Measurements from ENCODE around the gene ING2.
A peak's percentile ranks its signal among the peaks of the same experiment; 100 is the strongest.

ING2 gene

GRCh38 chr4:183499801-183500200, 5.1 kb upstream of the ING2 start:
- no peak for DNase-seq (ENCODE audit: low read depth)

DNA sequence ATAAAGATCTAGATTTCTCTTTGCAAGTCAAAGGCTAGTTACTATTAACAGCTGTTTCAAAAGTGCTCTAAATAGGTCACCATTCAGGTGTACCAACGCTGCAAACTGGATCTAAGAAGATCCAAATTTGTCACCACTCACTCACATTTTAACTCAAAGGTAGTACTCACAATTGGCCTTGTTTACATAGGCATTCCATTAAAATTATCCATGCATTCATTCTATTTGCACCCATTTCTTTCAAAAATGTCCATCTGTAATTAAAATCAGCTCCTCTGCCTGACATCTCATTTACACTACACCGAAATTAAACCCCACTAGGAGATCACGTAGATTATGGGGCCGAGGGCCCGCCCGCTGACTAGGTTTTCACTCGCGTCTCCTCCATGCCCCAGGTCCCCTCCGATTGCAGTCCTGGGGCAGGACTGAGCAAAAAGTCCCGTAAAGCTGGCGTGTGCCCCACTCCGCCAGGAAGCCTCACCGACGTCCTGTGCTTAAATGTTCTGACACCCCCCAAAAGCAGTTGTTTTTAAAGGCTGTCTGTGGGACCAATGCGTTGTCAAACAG, 1.3 kb upstream of the ING2 start:
- no peak for DNase-seq (ENCODE audit: low read depth)

DNA sequence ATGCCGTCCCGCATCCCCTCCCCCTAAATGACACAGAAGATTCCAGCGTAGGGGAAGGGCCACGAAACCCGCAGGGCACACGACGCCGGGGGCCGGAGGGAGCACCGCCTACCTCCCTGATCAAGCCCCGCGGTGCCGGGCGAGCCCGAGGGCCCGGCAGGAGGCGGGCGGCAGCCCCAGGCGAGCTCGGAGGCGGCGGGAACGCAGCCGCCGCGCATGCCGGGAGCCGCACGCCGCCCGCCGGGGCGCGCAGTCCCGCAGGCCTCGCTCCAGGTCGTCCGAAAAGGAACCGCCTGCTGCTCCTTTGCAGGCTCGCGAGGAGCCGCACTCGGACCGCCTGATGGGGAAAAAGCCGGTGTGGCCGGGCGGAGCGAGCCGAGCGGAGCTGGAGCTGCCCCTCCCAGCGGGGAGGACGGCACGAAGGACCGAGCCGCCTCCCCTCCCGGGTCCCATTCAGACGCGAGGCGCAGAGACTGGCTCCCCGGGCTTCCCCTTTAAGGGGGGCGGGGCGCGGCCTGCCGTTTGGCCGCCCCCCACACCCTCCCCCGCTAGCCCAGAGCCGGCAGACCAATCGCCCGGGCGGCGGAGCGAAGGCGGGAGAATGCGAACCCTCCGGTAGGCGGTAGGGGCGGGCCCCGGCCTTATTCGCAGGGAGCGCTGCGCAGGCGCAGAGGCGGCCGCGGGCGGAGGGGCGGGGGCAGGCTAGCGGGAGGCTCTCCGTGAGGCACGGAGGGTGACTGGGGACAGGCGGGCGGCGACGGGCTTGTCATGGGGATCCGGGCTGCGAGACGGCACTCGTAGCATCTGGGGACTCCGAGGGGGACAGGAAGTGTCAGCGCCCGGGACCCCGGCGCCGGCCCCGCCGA, 561 bp upstream of the ING2 start:
- DNase-seq (ENCODE audit: low read depth): peak; percentile 99

GRCh38 chr4:183505611-183506388, 942 bp downstream of the ING2 start:
- DNase-seq (ENCODE audit: low read depth): peak; percentile 82

DNA sequence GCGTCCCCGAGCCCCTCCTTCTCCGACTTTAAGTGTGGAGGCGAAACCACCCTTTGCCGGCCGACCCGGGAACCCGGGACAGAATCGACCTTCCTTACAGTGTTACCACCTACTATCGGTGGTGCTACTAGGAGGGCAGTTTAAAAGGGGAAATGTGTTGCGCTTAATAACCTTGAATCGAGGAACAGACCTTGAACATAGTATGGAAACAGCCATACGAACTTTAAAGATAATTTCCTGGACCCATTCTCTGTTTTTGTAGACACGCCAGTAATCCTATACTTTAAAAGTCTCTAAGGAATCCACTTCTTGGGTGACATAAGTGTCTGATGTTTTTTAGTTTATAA, 1.5 kb downstream of the ING2 start:
- DNase-seq (ENCODE audit: low read depth): no peak

DNA sequence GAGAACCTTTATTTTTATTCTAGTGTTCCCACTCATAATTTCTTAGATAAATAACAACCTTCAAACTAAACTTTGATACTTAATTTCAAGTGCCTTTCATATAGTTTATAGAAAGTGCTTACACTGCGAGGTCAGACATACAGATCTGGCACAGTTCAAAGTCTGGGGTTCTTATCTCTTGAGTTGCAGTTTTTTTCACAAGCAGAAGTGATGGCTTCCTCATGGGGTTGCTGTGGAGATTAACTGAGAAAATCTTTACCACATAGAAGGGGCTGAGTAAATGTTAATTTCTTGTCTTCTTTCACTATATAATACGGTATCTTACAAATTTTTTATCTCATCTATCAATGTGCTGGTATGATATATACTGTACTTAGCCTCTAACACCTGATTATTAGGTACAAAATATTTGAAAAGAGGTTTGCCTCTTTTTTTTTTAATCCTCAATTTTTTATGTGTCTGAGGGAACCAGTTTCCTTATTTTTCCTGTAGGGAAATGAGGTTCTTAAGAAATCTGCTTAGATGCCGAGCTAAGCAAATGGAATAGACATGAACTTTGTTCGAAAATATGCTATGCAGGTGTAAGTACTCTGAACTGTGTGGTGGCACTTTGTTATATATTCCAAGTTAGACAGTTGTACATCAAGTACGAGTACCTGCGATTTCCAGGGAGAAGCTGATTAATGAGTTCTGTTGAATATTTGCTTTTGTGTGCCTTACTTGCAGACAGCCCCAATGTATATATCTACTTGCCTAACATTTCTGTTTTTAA, 3.3 kb downstream of the ING2 start:
- DNase-seq (ENCODE audit: low read depth): no peak

DNA sequence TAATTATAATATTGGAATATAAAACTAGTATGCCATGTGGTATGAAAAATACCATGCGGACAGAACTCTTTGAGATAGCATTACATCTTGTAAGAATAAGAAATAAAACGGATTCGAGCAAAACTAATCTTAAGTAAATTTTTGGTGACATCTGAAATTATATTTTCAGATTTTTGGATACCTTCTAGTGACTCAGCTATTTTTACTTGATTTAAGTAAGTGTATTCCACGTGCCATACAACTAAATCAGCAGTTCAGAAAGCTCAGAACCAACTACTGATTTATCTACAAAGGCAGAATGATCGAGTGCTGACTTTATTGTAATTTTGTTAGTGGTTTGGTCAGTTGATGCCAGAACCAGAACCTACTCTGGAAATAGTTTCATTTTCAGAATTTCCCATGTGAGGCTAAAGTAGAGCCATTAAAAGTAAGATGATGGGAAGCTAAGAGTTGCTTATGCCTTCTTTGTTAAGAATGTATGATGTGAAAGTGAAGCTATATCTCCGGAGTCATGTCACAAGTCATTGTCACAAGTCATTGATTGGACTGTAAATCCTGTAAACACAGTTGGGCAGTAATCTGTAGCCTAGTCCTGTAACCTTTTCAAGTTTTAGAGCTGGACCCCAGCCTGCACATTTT, 4.0 kb downstream of the ING2 start:
- DNase-seq (ENCODE audit: low read depth): no peak

GRCh38 chr4:183515411-183515810, 10.6 kb downstream of the ING2 start:
- DNase-seq (ENCODE audit: low read depth): no peak

GRCh38 chr4:183517194-183517593, 12.3 kb downstream of the ING2 start:
- DNase-seq (ENCODE audit: low read depth): no peak

GRCh38 chr4:183517781-183518180, 12.9 kb downstream of the ING2 start:
- DNase-seq (ENCODE audit: low read depth): no peak

DNA sequence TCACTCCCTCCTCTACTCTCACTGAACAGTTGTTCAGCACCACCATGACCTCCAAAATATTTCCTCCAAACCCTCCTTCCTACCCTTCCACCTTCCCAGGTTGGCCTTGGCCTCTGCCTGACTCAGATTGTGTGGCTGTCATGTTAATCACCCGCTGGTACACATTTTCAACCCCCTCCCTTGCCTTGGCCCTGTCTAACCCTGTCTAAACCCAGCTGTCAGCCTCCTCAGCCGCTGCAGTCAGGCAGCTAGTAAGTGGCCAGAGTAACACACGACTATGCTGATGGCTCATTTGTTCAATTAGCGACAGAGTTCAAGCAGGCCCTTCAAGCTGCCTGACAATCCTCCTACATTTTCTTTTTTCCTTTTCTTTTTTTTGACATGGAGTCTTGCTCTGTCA, 18.0 kb downstream of the ING2 start:
- no peak for DNase-seq (ENCODE audit: low read depth)

- DNase-seq (ENCODE audit: low read depth): no peak
Observed at GRCh38 chr4:183527326-183527725, 22.5 kb downstream of the ING2 start.

- no peak for DNase-seq (ENCODE audit: low read depth)
Observed at GRCh38 chr4:183532821-183533220, 28.0 kb downstream of the ING2 start.

DNA sequence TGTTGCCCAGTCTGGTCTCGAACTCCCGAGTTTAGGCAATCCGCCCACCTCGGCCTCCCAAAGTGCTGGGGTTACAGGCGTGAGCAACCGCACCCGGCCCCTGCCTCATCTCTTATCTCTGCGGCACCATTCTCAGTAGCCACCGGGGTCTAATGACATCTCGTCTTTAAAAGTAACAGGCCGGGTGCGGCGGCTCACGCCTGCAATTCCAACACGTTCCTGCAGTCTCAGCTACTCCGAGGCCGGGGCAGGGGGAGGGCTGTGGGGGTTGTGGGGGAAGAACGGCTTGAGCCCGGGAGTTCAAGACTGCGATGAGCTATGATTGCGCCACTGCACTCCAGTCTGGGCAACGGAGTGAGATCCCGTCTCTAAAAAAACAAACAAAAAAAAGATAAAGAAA, 28.8 kb downstream of the ING2 start:
- no peak for DNase-seq (ENCODE audit: low read depth)

DNA sequence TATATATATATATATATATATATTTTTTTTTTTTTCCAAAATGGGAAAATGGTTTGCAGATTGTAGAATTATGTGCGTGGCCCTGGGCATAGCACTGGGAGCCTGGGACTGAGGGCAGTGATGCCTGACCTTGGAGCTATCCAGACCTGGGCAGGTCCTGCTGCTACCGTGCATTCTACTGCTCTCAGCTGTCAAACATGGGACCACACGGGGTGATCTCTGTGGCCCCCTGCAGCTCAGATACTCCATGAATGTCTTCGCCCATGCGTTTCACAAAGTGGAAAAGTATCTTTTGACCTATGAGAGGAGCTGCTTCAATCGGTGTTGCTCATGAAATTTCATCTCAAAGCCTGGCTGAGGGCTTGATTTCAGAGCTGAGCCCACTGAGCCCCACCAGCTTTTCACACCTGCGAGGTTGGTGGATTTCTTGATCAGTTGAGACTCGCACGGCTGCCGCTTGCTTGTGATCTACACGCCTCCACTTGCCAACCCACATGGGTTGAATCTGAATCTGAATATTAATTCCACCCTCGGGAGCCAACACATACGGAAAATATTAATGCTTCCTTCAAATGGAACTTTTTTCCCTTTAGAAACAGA, 35.7 kb downstream of the ING2 start:
- DNase-seq (ENCODE audit: low read depth): no peak

DNA sequence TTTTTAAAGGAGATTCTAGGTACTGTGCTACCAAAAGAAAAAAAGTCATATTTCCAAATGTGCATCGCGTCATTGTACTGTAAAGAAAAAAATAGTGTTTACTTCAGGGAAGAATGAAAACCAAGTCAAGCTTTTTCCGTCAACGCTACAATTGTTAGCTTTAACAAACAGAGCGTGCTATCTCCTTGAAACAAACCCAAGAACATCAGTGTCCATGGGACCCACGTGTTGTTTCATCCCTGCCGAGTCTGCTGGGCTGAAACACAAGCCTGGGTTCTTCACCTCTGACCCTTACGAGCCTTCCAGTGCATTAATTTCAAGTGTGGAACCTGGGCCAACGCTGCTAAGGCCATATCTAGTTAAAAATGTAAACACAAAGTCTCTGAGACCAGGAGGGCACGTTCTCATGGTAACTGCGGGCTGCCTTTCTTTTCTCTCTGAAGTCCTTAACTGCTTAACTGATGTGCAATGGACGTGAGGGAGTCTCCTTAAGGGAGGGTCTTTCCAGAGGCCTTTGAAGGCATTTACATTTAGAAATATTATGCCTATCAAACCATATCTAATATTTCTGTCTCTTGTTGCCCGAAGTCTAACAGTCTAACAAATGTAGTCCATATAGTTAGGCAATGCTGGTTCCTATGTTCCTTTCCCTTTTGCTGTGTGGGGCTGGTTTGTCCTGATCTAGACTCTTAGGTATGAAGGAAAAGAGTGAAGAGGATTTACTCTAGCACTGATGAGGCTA, 36.3 kb downstream of the ING2 start:
- no peak for DNase-seq (ENCODE audit: low read depth)

- no peak for DNase-seq (ENCODE audit: low read depth)
Observed at GRCh38 chr4:183541752-183542040, 36.8 kb downstream of the ING2 start.

- DNase-seq (ENCODE audit: low read depth): no peak
Observed at GRCh38 chr4:183543435-183543834, 38.6 kb downstream of the ING2 start.

- DNase-seq (ENCODE audit: low read depth): no peak
Observed at GRCh38 chr4:183544109-183544508, 39.3 kb downstream of the ING2 start.

- no peak for DNase-seq (ENCODE audit: low read depth)
Observed at GRCh38 chr4:183546376-183546775, 41.5 kb downstream of the ING2 start.

- DNase-seq (ENCODE audit: low read depth): no peak
Observed at GRCh38 chr4:183548306-183548705, 43.4 kb downstream of the ING2 start.

Measured in stimulated activated CD4-positive, alpha-beta T cell treated with anti-CD3 and anti-CD28 coated beads, Interleukin-2, amount 100 ng/mL, for 4 hours (primary cell).